Measurements from ENCODE around the gene ARL11.
A peak's percentile ranks its signal among the peaks of the same experiment; 100 is the strongest.

ARL11 gene

DNA sequence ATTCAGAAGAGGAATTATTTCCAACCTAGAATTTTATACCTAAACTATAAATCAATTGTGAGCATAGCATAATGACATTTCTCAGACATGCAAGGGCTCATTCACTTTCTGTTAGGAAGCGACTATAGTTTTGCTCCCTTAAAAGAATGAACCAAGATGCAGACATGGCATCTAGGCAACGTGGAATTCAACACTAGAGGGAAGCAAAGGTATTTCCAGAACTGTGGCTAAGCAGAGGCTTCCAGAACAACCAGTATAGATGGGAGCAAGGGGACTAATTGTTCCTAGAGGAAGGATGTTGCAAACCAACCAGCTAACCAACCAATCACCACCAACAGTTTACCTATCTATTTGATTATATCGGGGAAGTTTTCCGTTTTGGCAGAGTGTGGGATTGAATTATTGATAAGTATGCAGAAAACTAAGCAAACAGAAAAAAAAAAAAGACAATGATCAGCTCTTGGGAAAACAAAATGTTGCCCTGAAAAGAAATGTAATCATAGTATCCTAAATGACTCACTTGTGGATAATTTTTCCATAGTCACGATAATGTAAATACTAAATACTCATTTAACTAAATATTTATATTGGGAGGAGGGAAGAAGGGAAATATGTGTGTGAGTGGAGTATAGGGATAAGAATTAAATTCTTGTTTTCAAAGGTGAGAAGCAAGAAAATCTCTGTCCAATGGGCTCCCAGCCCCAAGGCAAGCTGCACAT is 21.1 kb downstream of the ARL11 start:
- no peak for DNase-seq
- CTCF ChIA-PET: no interaction called here
- no peaks in the 10 kb centered on the region for H3K9me3 Mint-ChIP-seq
- H3K36me3 Mint-ChIP-seq: peaks cover 2% of the 10 kb centered on the region
- H3K27ac Mint-ChIP-seq: no peak overlapping the region
- H3K4me3 Mint-ChIP-seq: no peak overlapping the region
- H3K4me1 Mint-ChIP-seq: peaks cover 17% of the 10 kb centered on the region
- H3K27me3 Mint-ChIP-seq: no peaks in the 10 kb centered on the region

DNA sequence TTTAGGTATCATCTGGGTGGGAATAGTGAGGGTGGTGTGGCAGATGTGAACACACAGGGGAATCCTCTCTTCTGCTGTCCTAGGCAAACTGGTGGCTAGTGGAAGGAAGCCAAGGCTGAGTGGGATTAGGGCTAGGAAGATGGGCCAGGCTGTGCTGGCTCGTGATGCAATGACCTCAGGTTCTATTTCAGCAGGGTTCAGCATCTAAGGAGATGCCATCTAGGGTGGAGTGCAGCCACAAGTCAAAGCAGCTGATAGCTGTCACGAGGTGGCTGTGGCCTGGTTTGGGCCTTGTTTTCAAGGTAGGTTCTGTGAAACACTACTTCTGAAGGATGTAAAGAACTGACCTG is 21.6 kb downstream of the ARL11 start:
- peaks cover 2% of the 10 kb centered on the region for H3K36me3 Mint-ChIP-seq
- no peak overlapping the region for H3K27ac Mint-ChIP-seq
- CTCF ChIA-PET: no interaction called here
- no peak overlapping the region for H3K4me3 Mint-ChIP-seq
- H3K27me3 Mint-ChIP-seq: no peaks in the 10 kb centered on the region
- H3K9me3 Mint-ChIP-seq: no peaks in the 10 kb centered on the region
- DNase-seq: no peak
- H3K4me1 Mint-ChIP-seq: peaks cover 12% of the 10 kb centered on the region

- Mint-ChIP-seq H3K9me3 (no peaks in the 10 kb centered on the region), H3K27ac (no peak overlapping the region)
- CTCF ChIA-PET: no interaction called here
Measured at GRCh38 chr13:49651570-49652354, 23.5 kb downstream of the ARL11 start.

DNA sequence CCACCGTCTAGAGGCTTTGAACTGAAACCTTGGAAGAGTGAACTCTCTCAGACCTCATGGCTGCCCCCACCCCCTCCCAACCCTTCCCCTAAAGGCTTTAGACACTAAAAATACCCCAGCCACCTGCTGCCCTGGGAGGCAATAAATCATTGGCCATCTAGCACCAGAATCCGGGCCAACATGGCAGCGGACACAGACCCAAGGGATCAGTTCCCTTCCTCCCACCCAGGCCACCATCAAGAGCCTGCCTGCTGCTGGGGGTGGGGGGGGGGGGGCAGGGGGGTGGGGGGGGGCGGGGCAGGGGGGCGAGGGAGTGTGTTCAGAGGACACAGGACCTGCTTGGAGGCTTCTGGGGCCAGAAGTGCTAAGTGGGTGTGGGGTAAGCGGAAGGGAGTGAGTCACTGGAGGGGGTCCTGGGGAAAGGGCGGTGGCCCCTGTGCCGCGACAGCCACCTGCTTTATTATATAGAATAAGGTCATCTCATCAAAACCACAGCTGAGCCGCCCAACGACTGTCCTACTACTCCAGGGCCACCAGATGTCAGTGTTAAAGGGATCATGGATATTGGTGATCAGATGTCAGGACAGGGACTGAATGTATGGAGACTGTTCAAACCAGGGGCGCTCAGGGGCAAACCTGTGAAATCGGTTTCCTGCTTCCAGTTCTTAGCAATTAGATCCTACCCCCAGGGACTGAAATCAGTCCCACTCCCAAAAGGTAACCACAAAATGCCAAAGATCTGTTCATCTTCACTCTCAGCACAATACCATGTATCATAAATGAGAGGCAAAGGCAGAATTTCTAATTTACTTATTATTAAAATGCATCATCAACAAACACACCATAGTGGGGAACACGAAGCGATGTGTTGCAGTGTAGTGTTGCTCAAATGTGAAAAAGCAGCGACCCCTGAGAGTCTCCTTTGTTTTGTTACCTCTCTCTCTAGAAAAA is 24.3 kb downstream of the ARL11 start:
- H3K4me3 Mint-ChIP-seq: no peak overlapping the region
- no peaks in the 10 kb centered on the region for H3K27me3 Mint-ChIP-seq
- CTCF ChIA-PET: no interaction called here
- H3K9me3 Mint-ChIP-seq: no peaks in the 10 kb centered on the region
- H3K36me3 Mint-ChIP-seq: no peaks in the 10 kb centered on the region
- H3K4me1 Mint-ChIP-seq: peaks cover 3% of the 10 kb centered on the region
- DNase-seq: peak; percentile 26
- no peak overlapping the region for H3K27ac Mint-ChIP-seq

More at GRCh38 chr13:49651570-49652354, 23.5 kb downstream of the ARL11 start:
- H3K4me3 Mint-ChIP-seq: no peak overlapping the region
- no peaks in the 10 kb centered on the region for H3K36me3 Mint-ChIP-seq
- peaks cover 3% of the 10 kb centered on the region for H3K4me1 Mint-ChIP-seq
- no peaks in the 10 kb centered on the region for H3K27me3 Mint-ChIP-seq
- no peak for DNase-seq

GRCh38 chr13:49653478-49653877 is 25.2 kb downstream of the ARL11 start:
- no peaks in the 10 kb centered on the region for H3K9me3 Mint-ChIP-seq
- H3K4me1 Mint-ChIP-seq: peaks cover 3% of the 10 kb centered on the region
- no peak overlapping the region for H3K4me3 Mint-ChIP-seq
- CTCF ChIA-PET: no interaction called here
- H3K27me3 Mint-ChIP-seq: no peaks in the 10 kb centered on the region
- H3K36me3 Mint-ChIP-seq: peaks cover 3% of the 10 kb centered on the region
- H3K27ac Mint-ChIP-seq: no peak overlapping the region
- DNase-seq: no peak

DNA sequence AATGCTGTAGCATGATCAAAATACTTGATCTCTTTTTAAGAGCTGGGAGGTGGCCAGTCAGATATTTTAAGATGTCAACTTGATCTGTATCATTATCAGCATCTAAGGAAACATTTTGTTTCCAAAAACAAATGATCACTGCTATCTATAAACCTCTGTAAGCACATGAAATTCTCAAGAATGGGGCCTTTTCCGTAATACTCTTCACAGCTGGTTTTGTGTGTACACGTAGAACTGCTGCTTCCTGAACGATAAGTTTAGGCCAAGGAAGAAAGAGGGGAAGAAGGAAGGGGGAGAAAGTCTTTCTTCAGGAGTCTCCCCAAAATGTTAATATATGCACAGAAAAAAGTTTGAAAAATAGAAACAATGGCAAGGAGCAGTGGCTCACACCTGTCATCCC is 25.7 kb downstream of the ARL11 start:
- Mint-ChIP-seq H3K4me1 (peaks cover 3% of the 10 kb centered on the region), H3K36me3 (peaks cover 3% of the 10 kb centered on the region), H3K27me3 (no peaks in the 10 kb centered on the region), H3K27ac (no peak overlapping the region), H3K4me3 (no peak overlapping the region), H3K9me3 (no peaks in the 10 kb centered on the region)
- CTCF ChIA-PET: no interaction called here
- no peak for DNase-seq

DNA sequence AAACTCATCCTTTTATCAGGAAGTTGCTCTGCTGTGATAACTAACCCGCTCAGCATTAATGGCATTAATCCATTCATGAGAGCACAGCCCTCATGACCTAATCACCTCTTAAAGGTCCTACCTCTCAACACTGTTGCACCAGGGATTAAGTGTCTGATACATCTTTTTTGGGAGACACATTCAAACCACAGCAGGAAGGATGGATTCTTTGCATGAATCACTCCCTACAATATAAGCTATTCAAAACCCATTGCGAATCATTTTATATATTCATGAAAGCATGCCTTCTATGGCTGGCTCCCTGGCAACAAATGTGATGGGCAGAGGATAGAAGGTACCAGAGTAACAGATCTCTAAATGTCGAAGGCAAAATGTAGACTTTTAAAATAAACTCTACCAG is 27.6 kb downstream of the ARL11 start:
- H3K36me3 Mint-ChIP-seq: peaks cover 3% of the 10 kb centered on the region
- H3K27ac Mint-ChIP-seq: no peak overlapping the region
- DNase-seq: no peak
- H3K4me1 Mint-ChIP-seq: peaks cover 3% of the 10 kb centered on the region
- no peaks in the 10 kb centered on the region for H3K9me3 Mint-ChIP-seq
- CTCF ChIA-PET: no interaction called here
- H3K4me3 Mint-ChIP-seq: no peak overlapping the region
- H3K27me3 Mint-ChIP-seq: no peaks in the 10 kb centered on the region

DNA sequence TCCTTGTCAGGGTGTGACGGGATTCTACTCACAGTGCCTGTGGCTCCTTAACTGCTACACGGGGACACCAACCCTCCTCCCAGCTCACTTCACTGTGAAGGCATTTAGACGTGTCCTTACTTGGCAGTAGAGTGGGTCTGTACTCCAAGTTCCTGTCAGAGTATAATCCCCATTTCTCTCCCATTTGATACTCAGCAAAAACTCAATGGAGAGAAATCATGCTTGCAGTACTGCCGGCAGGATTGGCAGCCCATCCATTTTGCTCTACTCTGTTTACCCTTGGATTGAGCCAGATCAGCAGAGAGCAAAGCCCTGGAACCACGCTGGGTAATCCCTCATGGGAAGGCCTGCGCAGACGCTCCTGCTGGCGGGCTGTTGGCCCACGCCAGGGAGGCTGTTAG is 28.9 kb downstream of the ARL11 start:
- no peak overlapping the region for H3K27ac Mint-ChIP-seq
- DNase-seq: no peak
- H3K36me3 Mint-ChIP-seq: peaks cover 6% of the 10 kb centered on the region
- no peaks in the 10 kb centered on the region for H3K27me3 Mint-ChIP-seq
- peaks cover 3% of the 10 kb centered on the region for H3K4me1 Mint-ChIP-seq
- CTCF ChIA-PET: no interaction called here
- H3K9me3 Mint-ChIP-seq: no peaks in the 10 kb centered on the region
- no peak overlapping the region for H3K4me3 Mint-ChIP-seq

DNA sequence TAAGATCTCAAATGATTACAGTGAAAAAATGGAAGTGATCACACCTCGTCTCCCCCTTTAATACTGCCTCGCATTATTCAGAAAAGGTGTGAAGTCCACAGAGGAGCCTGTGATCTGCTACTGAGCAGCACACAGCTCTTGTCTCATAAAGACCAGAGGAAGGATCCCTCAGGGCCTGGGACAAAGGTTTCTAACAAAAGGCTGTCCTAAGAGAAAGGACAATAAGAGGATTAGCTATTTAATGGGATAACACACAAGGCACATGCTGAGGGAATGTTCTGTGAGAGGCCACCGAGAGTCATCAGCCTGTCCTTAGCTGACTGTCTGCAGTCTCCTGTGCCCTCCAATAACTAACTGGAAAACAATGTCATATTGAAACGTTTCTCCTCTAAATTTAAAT is 36.3 kb downstream of the ARL11 start:
- Mint-ChIP-seq H3K4me1 (no peaks in the 10 kb centered on the region), H3K4me3 (no peak overlapping the region), H3K36me3 (peaks cover 21% of the 10 kb centered on the region), H3K27ac (no peak overlapping the region), H3K9me3 (no peaks in the 10 kb centered on the region), H3K27me3 (no peaks in the 10 kb centered on the region)
- CTCF ChIA-PET: no interaction called here
- no peak for DNase-seq

- Mint-ChIP-seq H3K36me3 (peaks cover 18% of the 10 kb centered on the region), H3K27me3 (no peaks in the 10 kb centered on the region), H3K4me3 (no peak overlapping the region), H3K27ac (no peak overlapping the region), H3K4me1 (no peaks in the 10 kb centered on the region), H3K9me3 (no peaks in the 10 kb centered on the region)
- no peak for DNase-seq
- CTCF ChIA-PET: no interaction called here
Measured at GRCh38 chr13:49667773-49668172, 39.5 kb downstream of the ARL11 start.

DNA sequence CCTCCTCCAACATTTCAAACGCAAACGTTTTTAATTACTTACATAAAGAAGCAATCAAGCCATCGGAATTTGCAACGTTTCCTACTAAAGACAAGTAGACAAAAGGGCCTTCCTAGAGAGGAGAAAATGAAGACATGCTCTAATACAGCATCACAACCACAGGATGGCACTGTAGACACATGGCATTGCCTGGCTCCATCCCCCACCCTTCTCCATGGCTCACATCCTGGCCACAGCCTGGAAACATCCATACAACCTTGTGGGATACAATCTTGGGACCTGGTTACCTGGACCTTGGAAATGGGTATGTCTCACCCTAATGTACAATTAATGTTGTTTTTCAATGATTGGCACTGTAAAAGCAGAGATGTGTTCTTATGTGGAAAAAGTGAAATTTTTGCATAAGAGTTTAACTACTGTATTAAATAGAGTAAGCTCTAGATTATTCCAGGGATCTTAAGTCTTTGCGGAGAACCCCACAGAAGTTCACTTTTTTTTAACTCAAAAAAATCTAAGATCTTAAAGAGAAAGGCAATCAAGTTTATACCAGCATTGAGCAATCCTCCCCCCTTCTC is 41.5 kb downstream of the ARL11 start:
- H3K4me1 Mint-ChIP-seq: no peaks in the 10 kb centered on the region
- H3K4me3 Mint-ChIP-seq: no peak overlapping the region
- no peak overlapping the region for H3K27ac Mint-ChIP-seq
- peaks cover 17% of the 10 kb centered on the region for H3K36me3 Mint-ChIP-seq
- no peaks in the 10 kb centered on the region for H3K9me3 Mint-ChIP-seq
- no peaks in the 10 kb centered on the region for H3K27me3 Mint-ChIP-seq
- CTCF ChIA-PET: interaction anchor here (0.6 to 2.4 kb wide), 6 partner anchors 9 to 181 kb away, joined by 3 to 9 read pairs (median 4); partner anchors contain the start of gene ARL11
- DNase-seq: peak; percentile 55

- peaks cover 14% of the 10 kb centered on the region for H3K36me3 Mint-ChIP-seq
- no peak overlapping the region for H3K4me3 Mint-ChIP-seq
- no peak overlapping the region for H3K27ac Mint-ChIP-seq
- no peaks in the 10 kb centered on the region for H3K4me1 Mint-ChIP-seq
- CTCF ChIA-PET: interaction anchor here (0.8 to 2.4 kb wide), 5 partner anchors 8 to 180 kb away, joined by 3 to 9 read pairs (median 5); partner anchors contain the start of gene ARL11
- H3K9me3 Mint-ChIP-seq: no peaks in the 10 kb centered on the region
- no peak for DNase-seq
- no peaks in the 10 kb centered on the region for H3K27me3 Mint-ChIP-seq
Measured at GRCh38 chr13:49670828-49671227, 42.5 kb downstream of the ARL11 start.

- no peaks in the 10 kb centered on the region for H3K27me3 Mint-ChIP-seq
- DNase-seq: no peak
- no peaks in the 10 kb centered on the region for H3K4me1 Mint-ChIP-seq
- no peaks in the 10 kb centered on the region for H3K9me3 Mint-ChIP-seq
- H3K4me3 Mint-ChIP-seq: no peak overlapping the region
- CTCF ChIA-PET: interaction anchor here (1.7 kb wide), 1 partner anchor 12 kb away, joined by 4 read pairs; no protein-coding TSS in a partner anchor
- peaks cover 8% of the 10 kb centered on the region for H3K36me3 Mint-ChIP-seq
- H3K27ac Mint-ChIP-seq: no peak overlapping the region
Measured at GRCh38 chr13:49676581-49677298, 48.4 kb downstream of the ARL11 start.

Data from activated naive CD4-positive, alpha-beta T cell treated with anti-CD3 and anti-CD28 coated beads, Interleukin-2, amount 10 ng/mL, durations not matched to agents 7 days and 5 days (primary cell).